SK-N-SH (cell line): ENCODE data around the gene VTCN1. TPM values are rescaled to one million over a fixed set of nuclear protein-coding genes. Genes with fewer than 3 reads are reported as not detected.

Source experiments
- CTCF ChIA-PET: fragments of 300-600, 350-600 bp; formaldehyde crosslinking; extraction: SDS; loops from one replicate; lab custom pipeline; 2021; lab: Yijun Ruan, JAX
- POLR2A ChIA-PET: fragments of 350-600 bp; sonication (Branson Sonifier 250); formaldehyde crosslinking; extraction: SDS; loops from one replicate; lab custom pipeline; 2020; ENCODE audit warnings: antibody characterized with exemption, inconsistent platforms; lab: Yijun Ruan, JAX
- DNase-seq: peaks from one replicate; pipeline ENCODE4 v3.0.0; 2012
- H2AFZ ChIP-seq: fragments of 200-600 bp; sonication (generic); 2 replicates; pipeline ENCODE4 v1.8.1; 2016; ENCODE audit warnings: antibody characterized with exemption, mild to moderate bottlenecking, low read depth
- H3F3A ChIP-seq: fragments of 200-600 bp; sonication (generic); replicated peaks from 2 replicates; pipeline ENCODE3; 2016; ENCODE audit warnings: antibody characterized with exemption, mild to moderate bottlenecking; ENCODE audit not compliant: insufficient read depth
- H3K27ac ChIP-seq, 2 experiments: fragments of 200-500 bp in 1 of 2; fragments of 200-600 bp in 1 of 2; sonication (Bioruptor generic) in 1 of 2; sonication (generic), shearing (Covaris generic) in 1 of 2; 2 replicates each; pipeline versions ENCODE4 v1.5.1 to v1.6.1; 2014 to 2016; ENCODE audit warnings: low read depth in 2 of 2, inconsistent platforms in 1 of 2, low read length in 1 of 2, mild to moderate bottlenecking in 1 of 2, mixed read lengths in 1 of 2
- H3K27me3 ChIP-seq: fragments of 200-600 bp; sonication (generic), shearing (Covaris generic); 2 replicates; pipeline ENCODE4 v1.6.1; 2016; ENCODE audit warnings: mixed run types; ENCODE audit not compliant: insufficient read depth
- H3K36me3 ChIP-seq, 2 experiments: fragments of 200-500 bp in 1 of 2; fragments of 200-600 bp in 1 of 2; sonication (Bioruptor generic) in 1 of 2; sonication (generic) in 1 of 2; replicated peaks in 1 of 2; 2 replicates each; pipeline versions ENCODE3 to v1.5.1; 2014 to 2016; ENCODE audit warnings: low read length in 1 of 2, mild to moderate bottlenecking in 1 of 2; ENCODE audit not compliant: insufficient read depth in 2 of 2, control insufficient read depth in 1 of 2
- H3K4me1 ChIP-seq, 2 experiments: fragments of 200-500 bp in 1 of 2; fragments of 200-600 bp in 1 of 2; sonication (Bioruptor generic) in 1 of 2; sonication (generic), shearing (Covaris generic) in 1 of 2; 2 replicates each; pipeline versions ENCODE4 v1.5.1 to v1.6.1; 2014 to 2016; ENCODE audit warnings: low read depth in 1 of 2, low read length in 1 of 2, mixed run types in 1 of 2; ENCODE audit not compliant: insufficient read depth in 2 of 2, control insufficient read depth in 1 of 2
- H3K4me2 ChIP-seq: fragments of 200-600 bp; sonication (generic), shearing (Covaris generic); 2 replicates; pipeline ENCODE4 v1.6.1; 2017; ENCODE audit warnings: mixed run types
- H3K4me3 ChIP-seq, 2 experiments: fragments of 200-500 bp in 1 of 2; fragments of 200-600 bp in 1 of 2; sonication (Bioruptor generic) in 1 of 2; sonication (generic), shearing (Covaris generic) in 1 of 2; 2 replicates each; pipeline versions ENCODE4 v1.5.1 to v1.8.1; 2014 to 2016; ENCODE audit warnings: low read depth in 2 of 2, inconsistent platforms in 1 of 2, low read length in 1 of 2, mild to moderate bottlenecking in 1 of 2, mixed read lengths in 1 of 2, moderate library complexity in 1 of 2
- H3K79me2 ChIP-seq: fragments of 200-600 bp; sonication (generic); 2 replicates; pipeline ENCODE4 v1.8.1; 2017; ENCODE audit warnings: mild to moderate bottlenecking; ENCODE audit not compliant: insufficient read depth
- H3K9ac ChIP-seq: fragments of 200-600 bp; sonication (generic); 2 replicates; pipeline ENCODE4 v1.6.1; 2017; ENCODE audit warnings: mixed run types
- H3K9me2 ChIP-seq: fragments of 200-600 bp; sonication (generic); 2 replicates; pipeline ENCODE4 v1.6.1; 2017; ENCODE audit warnings: mixed run types
- H3K9me3 ChIP-seq: fragments of 200-600 bp; sonication (generic); 2 replicates; pipeline ENCODE4 v1.6.1; 2017; ENCODE audit warnings: mixed run types, mild to moderate bottlenecking, moderate library complexity
- H4K20me1 ChIP-seq: fragments of 200-600 bp; sonication (generic); 2 replicates; pipeline ENCODE4 v1.6.1; 2017; ENCODE audit warnings: mild to moderate bottlenecking, mixed run types; ENCODE audit not compliant: insufficient read depth
- EZH2phosphoT487 ChIP-seq: fragments of 200-600 bp; sonication (generic); IDR thresholded peaks from 2 replicates; pipeline ENCODE4 v1.6.1; 2017; ENCODE audit warnings: low read depth, mixed run types, mild to moderate bottlenecking, antibody characterized with exemption, moderate library complexity, borderline replicate concordance
- FOSL2 ChIP-seq: IDR thresholded peaks from 2 replicates; pipeline ENCODE4 v1.4.0; 2012; ENCODE audit warnings: low read depth, mild to moderate bottlenecking, moderate library complexity, borderline replicate concordance
- FOXJ3 ChIP-seq: sonication (generic); formaldehyde crosslinking; IDR thresholded peaks from 2 replicates; pipeline ENCODE4 v1.5.1; 2020; ENCODE audit warnings: mild to moderate bottlenecking, missing genetic modification reagents
- MEF2A ChIP-seq: IDR thresholded peaks from 2 replicates; pipeline ENCODE4 v1.4.0; 2012; ENCODE audit warnings: low read depth, borderline replicate concordance
- POLR2AphosphoS5 ChIP-seq: IDR thresholded peaks from 2 replicates; pipeline ENCODE4 v1.6.1; 2012; ENCODE audit warnings: low read depth, low read length
- RCOR1 ChIP-seq: fragments of 150-350 bp; IDR thresholded peaks from 2 replicates; pipeline ENCODE4 v1.6.1; 2017; ENCODE audit warnings: antibody characterized with exemption, low read length
- SMC3 ChIP-seq: IDR thresholded peaks from 2 replicates; pipeline ENCODE4 v1.6.1; 2012; ENCODE audit warnings: low read depth, low read length, improper control_type of control experiment
- TAF1 ChIP-seq: IDR thresholded peaks from 2 replicates; pipeline ENCODE4 v1.6.1; 2012; ENCODE audit warnings: low read depth, mild to moderate bottlenecking, low read length, moderate library complexity, borderline replicate concordance
- TCF12 ChIP-seq: IDR thresholded peaks from 2 replicates; pipeline ENCODE4 v1.4.0; 2012
- YY1 ChIP-seq: IDR thresholded peaks from 2 replicates; pipeline ENCODE4 v1.4.0; 2012; ENCODE audit warnings: low read depth, mild to moderate bottlenecking
- WGBS: methylation state at CpG from one replicate; pipeline ENCODE4 v1.1.6; 2017; ENCODE audit warnings: low lambda C conversion rate; 5-methylcytosine and 5-hydroxymethylcytosine counted together
- polyA plus RNA-seq, 3 experiments: library from polyadenylated mRNA; depleted of rRNA; stranded (reverse); fragments of >200 nt; gene quantifications; 2 replicates each; pipeline ENCODE4 v1.2.3, GENCODE V29; 2012
- TF ChIP-seq, protein P1 (sequence below): IDR thresholded peaks from 2 replicates; pipeline ENCODE4 v1.6.1; 2012; ENCODE audit warnings: mild to moderate bottlenecking, low read depth, low read length, moderate library complexity
- TF ChIP-seq, protein P2 (sequence below): IDR thresholded peaks from 2 replicates; pipeline ENCODE4 v1.4.0; 2012; ENCODE audit warnings: low read depth, borderline replicate concordance
- TF ChIP-seq, protein P3 (sequence below): fragments of 200-600 bp; sonication (generic); IDR thresholded peaks from 2 replicates; pipeline ENCODE4 v1.6.1; 2017; ENCODE audit warnings: antibody characterized with exemption, mild to moderate bottlenecking, moderate library complexity
- TF ChIP-seq, protein P4 (sequence below): fragments of 150-350 bp; IDR thresholded peaks from 2 replicates; pipeline ENCODE4 v1.6.1; 2016; ENCODE audit warnings: mild to moderate bottlenecking, low read depth, low read length
- TF ChIP-seq, protein P5 (sequence below): fragments of 150-350 bp; IDR thresholded peaks from 2 replicates; pipeline ENCODE4 v1.6.1; 2017; ENCODE audit warnings: antibody characterized with exemption, low read length, low read depth, borderline replicate concordance
- TF ChIP-seq, protein P6 (sequence below): IDR thresholded peaks from 2 replicates; pipeline ENCODE4; 2012
- TF ChIP-seq, protein P7 (sequence below): IDR thresholded peaks from 2 replicates; pipeline ENCODE4 v1.4.0; 2012; ENCODE audit warnings: low read depth, borderline replicate concordance

VTCN1 gene
- polyA plus RNA-seq, 1 of the 3 experiments (the other 2 are of a cell fraction): not detected

DNA sequence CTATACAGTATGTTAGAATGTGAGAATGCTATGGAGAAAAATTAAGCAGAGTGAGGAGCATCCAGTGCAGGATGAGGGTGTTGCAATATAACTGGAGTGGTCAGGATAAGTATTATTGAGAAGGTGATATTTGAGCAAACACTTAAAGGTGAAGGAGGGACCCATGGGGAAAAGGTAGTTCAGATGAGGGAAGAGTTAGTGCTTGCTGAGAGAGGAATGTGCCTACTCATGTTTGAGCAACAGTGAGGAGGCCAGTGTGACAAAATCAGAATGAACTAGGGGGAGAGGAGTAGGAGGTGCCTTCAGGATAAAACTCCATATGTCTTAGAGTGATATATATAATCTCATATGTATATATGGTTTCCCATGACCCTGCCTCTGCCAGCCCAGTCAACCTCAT is 82.9 kb downstream of the VTCN1 start (continued):
- no peak for TF ChIP-seq TAF1
- no peak for TF ChIP-seq MEF2A
- TF ChIP-seq, protein P1, sequence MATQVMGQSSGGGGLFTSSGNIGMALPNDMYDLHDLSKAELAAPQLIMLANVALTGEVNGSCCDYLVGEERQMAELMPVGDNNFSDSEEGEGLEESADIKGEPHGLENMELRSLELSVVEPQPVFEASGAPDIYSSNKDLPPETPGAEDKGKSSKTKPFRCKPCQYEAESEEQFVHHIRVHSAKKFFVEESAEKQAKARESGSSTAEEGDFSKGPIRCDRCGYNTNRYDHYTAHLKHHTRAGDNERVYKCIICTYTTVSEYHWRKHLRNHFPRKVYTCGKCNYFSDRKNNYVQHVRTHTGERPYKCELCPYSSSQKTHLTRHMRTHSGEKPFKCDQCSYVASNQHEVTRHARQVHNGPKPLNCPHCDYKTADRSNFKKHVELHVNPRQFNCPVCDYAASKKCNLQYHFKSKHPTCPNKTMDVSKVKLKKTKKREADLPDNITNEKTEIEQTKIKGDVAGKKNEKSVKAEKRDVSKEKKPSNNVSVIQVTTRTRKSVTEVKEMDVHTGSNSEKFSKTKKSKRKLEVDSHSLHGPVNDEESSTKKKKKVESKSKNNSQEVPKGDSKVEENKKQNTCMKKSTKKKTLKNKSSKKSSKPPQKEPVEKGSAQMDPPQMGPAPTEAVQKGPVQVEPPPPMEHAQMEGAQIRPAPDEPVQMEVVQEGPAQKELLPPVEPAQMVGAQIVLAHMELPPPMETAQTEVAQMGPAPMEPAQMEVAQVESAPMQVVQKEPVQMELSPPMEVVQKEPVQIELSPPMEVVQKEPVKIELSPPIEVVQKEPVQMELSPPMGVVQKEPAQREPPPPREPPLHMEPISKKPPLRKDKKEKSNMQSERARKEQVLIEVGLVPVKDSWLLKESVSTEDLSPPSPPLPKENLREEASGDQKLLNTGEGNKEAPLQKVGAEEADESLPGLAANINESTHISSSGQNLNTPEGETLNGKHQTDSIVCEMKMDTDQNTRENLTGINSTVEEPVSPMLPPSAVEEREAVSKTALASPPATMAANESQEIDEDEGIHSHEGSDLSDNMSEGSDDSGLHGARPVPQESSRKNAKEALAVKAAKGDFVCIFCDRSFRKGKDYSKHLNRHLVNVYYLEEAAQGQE: no peak
- TF ChIP-seq, all 33 proteins: peak for 0

DNA sequence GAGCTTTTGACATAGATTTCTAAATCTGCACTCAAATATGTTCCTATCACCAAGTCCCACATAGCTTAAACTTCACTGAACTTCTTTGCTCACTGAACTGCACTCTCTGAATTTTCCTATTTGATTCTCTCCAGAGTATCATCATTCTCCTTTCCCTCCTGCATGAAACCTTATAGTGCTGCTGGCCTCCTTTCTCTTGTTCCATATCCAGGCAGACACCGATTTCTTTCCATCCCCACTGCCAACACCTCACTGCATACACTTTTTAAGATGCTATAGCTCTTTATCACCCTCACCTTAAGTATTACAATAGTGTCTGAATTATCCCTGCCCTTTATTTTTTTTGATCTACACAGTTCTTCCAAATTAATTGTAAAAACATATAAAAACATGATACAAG is 86.1 kb downstream of the VTCN1 start:
- 18% methylated on average over 1 of the region's 1 CpG for whole genome bisulfite sequencing
- POLR2A ChIA-PET: interaction anchor here (0.8 kb wide), 1 partner anchor 57 kb away, joined by 3 read pairs; no protein-coding TSS in a partner anchor
- no peaks in the 10 kb centered on the region for H3K9me3 ChIP-seq
- no peak overlapping the region for H3K4me2 ChIP-seq
- DNase-seq: no peak
- no peak overlapping the region for H2AFZ ChIP-seq
- no peaks in the 10 kb centered on the region for H3K36me3 ChIP-seq
- no peaks in the 10 kb centered on the region for H3K9me2 ChIP-seq
- no peaks in the 10 kb centered on the region for H4K20me1 ChIP-seq
- no peak overlapping the region for H3K9ac ChIP-seq
- H3K4me1 ChIP-seq: peaks cover 10 to 12% of the 10 kb centered on the region in 2 experiments
- CTCF ChIA-PET: interaction anchor here (0.9 to 3.8 kb wide), 3 partner anchors 57 to 160 kb away, joined by 4 to 27 read pairs (median 24); no protein-coding TSS in a partner anchor
- no peaks in the 10 kb centered on the region for H3K27me3 ChIP-seq
- H3F3A ChIP-seq: no peaks in the 10 kb centered on the region
- TF ChIP-seq, protein P2, sequence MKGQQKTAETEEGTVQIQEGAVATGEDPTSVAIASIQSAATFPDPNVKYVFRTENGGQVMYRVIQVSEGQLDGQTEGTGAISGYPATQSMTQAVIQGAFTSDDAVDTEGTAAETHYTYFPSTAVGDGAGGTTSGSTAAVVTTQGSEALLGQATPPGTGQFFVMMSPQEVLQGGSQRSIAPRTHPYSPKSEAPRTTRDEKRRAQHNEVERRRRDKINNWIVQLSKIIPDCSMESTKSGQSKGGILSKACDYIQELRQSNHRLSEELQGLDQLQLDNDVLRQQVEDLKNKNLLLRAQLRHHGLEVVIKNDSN: no peak
- TF ChIP-seq POLR2AphosphoS5 (no peak), RCOR1 (no peak), FOSL2 (no peak), EZH2phosphoT487 (no peak), TCF12 (no peak), SMC3 (no peak), TAF1 (no peak), FOXJ3 (CRISPR knock-in tag) (no peak), YY1 (no peak)
- TF ChIP-seq, protein P3, sequence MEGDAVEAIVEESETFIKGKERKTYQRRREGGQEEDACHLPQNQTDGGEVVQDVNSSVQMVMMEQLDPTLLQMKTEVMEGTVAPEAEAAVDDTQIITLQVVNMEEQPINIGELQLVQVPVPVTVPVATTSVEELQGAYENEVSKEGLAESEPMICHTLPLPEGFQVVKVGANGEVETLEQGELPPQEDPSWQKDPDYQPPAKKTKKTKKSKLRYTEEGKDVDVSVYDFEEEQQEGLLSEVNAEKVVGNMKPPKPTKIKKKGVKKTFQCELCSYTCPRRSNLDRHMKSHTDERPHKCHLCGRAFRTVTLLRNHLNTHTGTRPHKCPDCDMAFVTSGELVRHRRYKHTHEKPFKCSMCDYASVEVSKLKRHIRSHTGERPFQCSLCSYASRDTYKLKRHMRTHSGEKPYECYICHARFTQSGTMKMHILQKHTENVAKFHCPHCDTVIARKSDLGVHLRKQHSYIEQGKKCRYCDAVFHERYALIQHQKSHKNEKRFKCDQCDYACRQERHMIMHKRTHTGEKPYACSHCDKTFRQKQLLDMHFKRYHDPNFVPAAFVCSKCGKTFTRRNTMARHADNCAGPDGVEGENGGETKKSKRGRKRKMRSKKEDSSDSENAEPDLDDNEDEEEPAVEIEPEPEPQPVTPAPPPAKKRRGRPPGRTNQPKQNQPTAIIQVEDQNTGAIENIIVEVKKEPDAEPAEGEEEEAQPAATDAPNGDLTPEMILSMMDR: no peak
- TF ChIP-seq, protein P4, sequence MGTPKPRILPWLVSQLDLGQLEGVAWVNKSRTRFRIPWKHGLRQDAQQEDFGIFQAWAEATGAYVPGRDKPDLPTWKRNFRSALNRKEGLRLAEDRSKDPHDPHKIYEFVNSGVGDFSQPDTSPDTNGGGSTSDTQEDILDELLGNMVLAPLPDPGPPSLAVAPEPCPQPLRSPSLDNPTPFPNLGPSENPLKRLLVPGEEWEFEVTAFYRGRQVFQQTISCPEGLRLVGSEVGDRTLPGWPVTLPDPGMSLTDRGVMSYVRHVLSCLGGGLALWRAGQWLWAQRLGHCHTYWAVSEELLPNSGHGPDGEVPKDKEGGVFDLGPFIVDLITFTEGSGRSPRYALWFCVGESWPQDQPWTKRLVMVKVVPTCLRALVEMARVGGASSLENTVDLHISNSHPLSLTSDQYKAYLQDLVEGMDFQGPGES: no peak
- TF ChIP-seq, protein P5, sequence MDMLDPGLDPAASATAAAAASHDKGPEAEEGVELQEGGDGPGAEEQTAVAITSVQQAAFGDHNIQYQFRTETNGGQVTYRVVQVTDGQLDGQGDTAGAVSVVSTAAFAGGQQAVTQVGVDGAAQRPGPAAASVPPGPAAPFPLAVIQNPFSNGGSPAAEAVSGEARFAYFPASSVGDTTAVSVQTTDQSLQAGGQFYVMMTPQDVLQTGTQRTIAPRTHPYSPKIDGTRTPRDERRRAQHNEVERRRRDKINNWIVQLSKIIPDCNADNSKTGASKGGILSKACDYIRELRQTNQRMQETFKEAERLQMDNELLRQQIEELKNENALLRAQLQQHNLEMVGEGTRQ: no peak
- TF ChIP-seq, protein P6, sequence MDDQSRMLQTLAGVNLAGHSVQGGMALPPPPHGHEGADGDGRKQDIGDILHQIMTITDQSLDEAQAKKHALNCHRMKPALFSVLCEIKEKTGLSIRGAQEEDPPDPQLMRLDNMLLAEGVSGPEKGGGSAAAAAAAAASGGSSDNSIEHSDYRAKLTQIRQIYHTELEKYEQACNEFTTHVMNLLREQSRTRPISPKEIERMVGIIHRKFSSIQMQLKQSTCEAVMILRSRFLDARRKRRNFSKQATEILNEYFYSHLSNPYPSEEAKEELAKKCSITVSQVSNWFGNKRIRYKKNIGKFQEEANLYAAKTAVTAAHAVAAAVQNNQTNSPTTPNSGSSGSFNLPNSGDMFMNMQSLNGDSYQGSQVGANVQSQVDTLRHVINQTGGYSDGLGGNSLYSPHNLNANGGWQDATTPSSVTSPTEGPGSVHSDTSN: no peak
- TF ChIP-seq, protein P7, sequence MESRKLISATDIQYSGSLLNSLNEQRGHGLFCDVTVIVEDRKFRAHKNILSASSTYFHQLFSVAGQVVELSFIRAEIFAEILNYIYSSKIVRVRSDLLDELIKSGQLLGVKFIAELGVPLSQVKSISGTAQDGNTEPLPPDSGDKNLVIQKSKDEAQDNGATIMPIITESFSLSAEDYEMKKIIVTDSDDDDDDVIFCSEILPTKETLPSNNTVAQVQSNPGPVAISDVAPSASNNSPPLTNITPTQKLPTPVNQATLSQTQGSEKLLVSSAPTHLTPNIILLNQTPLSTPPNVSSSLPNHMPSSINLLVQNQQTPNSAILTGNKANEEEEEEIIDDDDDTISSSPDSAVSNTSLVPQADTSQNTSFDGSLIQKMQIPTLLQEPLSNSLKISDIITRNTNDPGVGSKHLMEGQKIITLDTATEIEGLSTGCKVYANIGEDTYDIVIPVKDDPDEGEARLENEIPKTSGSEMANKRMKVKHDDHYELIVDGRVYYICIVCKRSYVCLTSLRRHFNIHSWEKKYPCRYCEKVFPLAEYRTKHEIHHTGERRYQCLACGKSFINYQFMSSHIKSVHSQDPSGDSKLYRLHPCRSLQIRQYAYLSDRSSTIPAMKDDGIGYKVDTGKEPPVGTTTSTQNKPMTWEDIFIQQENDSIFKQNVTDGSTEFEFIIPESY: no peak
- TF ChIP-seq, all 33 proteins: peak for 0
- no peak overlapping the region for H3K4me3 ChIP-seq
- H3K79me2 ChIP-seq: peaks cover 6% of the 10 kb centered on the region
- H3K27ac ChIP-seq: no peak overlapping the region
